Adrenal gland (tissue), 12 donors: ENCODE results near the gene BATF3. TPM values are rescaled to one million over a fixed set of nuclear protein-coding genes. Genes with fewer than 3 reads are reported as not detected.

Source experiments
- DNase-seq, 7 donors: peaks; one replicate each; pipeline ENCODE4 v3.0.0-alpha.2; 2019 to 2020
- H3K27ac ChIP-seq, 5 donors: fragments of 200-600 bp; sonication (generic) in 4 of 5; 1 replicate in 3 of 5; 2 replicates in 2 of 5; pipeline versions ENCODE4 v1.5.1 to v1.8.0; 2016 to 2020; ENCODE audit warnings: mild to moderate bottlenecking in 1 of 5
- H3K27me3 ChIP-seq: fragments of 200-600 bp; 2 replicates; pipeline ENCODE4 v1.8.0; 2021
- H3K36me3 ChIP-seq, 2 donors: fragments of 200-600 bp; replicated peaks in 1 of 2; 1 replicate in 1 of 2; 2 replicates in 1 of 2; pipeline versions ENCODE4 v1.5.1 to v1.8.0; 2018 to 2022
- H3K4me1 ChIP-seq, 2 donors: fragments of 200-600 bp; replicated peaks in 1 of 2; 1 replicate in 1 of 2; 2 replicates in 1 of 2; pipeline versions ENCODE4 v1.5.1 to v1.8.0; 2018 to 2021
- H3K4me3 ChIP-seq, 4 donors: fragments of 200-600 bp; sonication (generic) in 3 of 4; one replicate each; pipeline ENCODE4 v1.5.1; 2016 to 2018
- H3K9me3 ChIP-seq, 3 donors: fragments of 200-600 bp; sonication (generic) in 1 of 3; replicated peaks in 1 of 3; 1 replicate in 2 of 3; 2 replicates in 1 of 3; pipeline versions ENCODE4 v1.5.1 to v1.8.0; 2016 to 2021
- CTCF ChIP-seq, 6 experiments: fragments of 450-650 bp in 4 of 6; fragments of 200-600 bp in 2 of 6; sonication (generic) in 1 of 6; IDR thresholded peaks; 1 replicate in 5 of 6; 2 replicates in 1 of 6; pipeline versions ENCODE4 v1.5.1 to v1.8.0; 2016 to 2021; ENCODE audit warnings: antibody characterized with exemption in 6 of 6, mild to moderate bottlenecking in 2 of 6, moderate library complexity in 1 of 6
- POLR2A ChIP-seq, 2 donors: fragments of 450-650 bp; IDR thresholded peaks; one replicate each; pipeline ENCODE4 v1.6.1; 2017; ENCODE audit warnings: antibody characterized with exemption in 2 of 2, mild to moderate bottlenecking in 2 of 2, moderate library complexity in 1 of 2
- WGBS, 4 donors: extraction: QIAGEN DNeasy Blood & Tissue Kit in 2 of 4; methylation state at CpG; one replicate each; pipeline versions ENCODE4 v1.1.5 to v1.1.7; 2013 to 2017; 5-methylcytosine and 5-hydroxymethylcytosine counted together
- intact Hi-C, 2 donors: fragments of 100-400 bp; cut with DNase I; formaldehyde crosslinking; loops; one replicate each; pipeline versions ENCODE4 v1.14.1 to v1.15.0; 2022 to 2023
- polyA plus RNA-seq, 3 donors: library from polyadenylated mRNA; stranded (reverse); fragments of 200-250 nt in 2 of 3; fragments of 350-450 nt in 1 of 3; fragmentation: Illumina TruSeq in 1 of 3; extraction: RNeasy Lipid Tissue Mini Kit (QIAGEN cat#74804) in 1 of 3; gene quantifications; one replicate each; pipeline ENCODE4 v1.2.3, GENCODE V29; 2013 to 2014
- total RNA-seq, 9 donors: library from RNA; depleted of rRNA in 4 of 9; stranded (reverse); fragments of >200 nt in 4 of 9; fragments of 120-200 nt in 1 of 9; fragmentation: NEBNext Ultra II Directional in 1 of 9; extraction: Animal tissue kit (Norgen Biotek cat#: 25700) in 1 of 9; gene quantifications; one replicate each; pipeline versions ENCODE4 v1.1.0 to v1.2.4, GENCODE V29; 2013 to 2023
- donor health status: healthy with polysubstance abuse.
- donor health status: Bipolar disorder and iron deficiency.
- donor health status: DM: yes; HTN: yes; CAD: no.
- donor health status: DM: no; HTN: no; CAD: no.
- donor health status: DM: no; HTN: no; CAD: no.
- donor health status: DM: yes; HTN: yes; CAD: no.

The BATF3 gene
- total and polyA plus RNA-seq, 12 donors = 0.24 to 7.5 (median 2.8) TPM

- no peak for DNase-seq
- no peak overlapping the region for H3K4me3 ChIP-seq
- intact Hi-C loops = no loop called here
- no peaks in the 10 kb centered on the region for H3K36me3 ChIP-seq
- 72 to 78% (median 75%) methylated on average over 4 of the region's 4 CpGs for WGBS, 4 donors
- peak overlapping the region in 2 of 5 donors; percentile 14 to 49 for H3K27ac ChIP-seq
- no peaks in the 10 kb centered on the region for H3K27me3 ChIP-seq
- H3K4me1 ChIP-seq = no peaks in the 10 kb centered on the region
- no peaks in the 10 kb centered on the region for H3K9me3 ChIP-seq
- no peak for TF ChIP-seq CTCF (IDR thresholded peaks at IDR 0.05)
- TF ChIP-seq POLR2A (IDR thresholded peaks at IDR 0.05) = no peak
Measured at GRCh38 chr1:212651521-212651920, 48.1 kb downstream of the BATF3 start.

- 17 to 43% (median 33%) methylated on average over 3 of the region's 3 CpGs for WGBS, 4 donors
- TF ChIP-seq CTCF (IDR thresholded peaks at IDR 0.05) (no peak), POLR2A (IDR thresholded peaks at IDR 0.05) (no peak)
- Histone ChIP-seq H3K27ac (no peak overlapping the region), H3K4me3 (no peak overlapping the region), H3K27me3 (no peaks in the 10 kb centered on the region), H3K4me1 (no peaks in the 10 kb centered on the region), H3K36me3 (no peaks in the 10 kb centered on the region), H3K9me3 (no peaks in the 10 kb centered on the region)
- no peak for DNase-seq
- intact Hi-C loops = no loop called here
Measured at GRCh38 chr1:212650228-212650627, 49.4 kb downstream of the BATF3 start.

- DNase-seq = no peak
- Histone ChIP-seq H3K4me1 (no peaks in the 10 kb centered on the region), H3K36me3 (no peaks in the 10 kb centered on the region), H3K4me3 (no peak overlapping the region), H3K9me3 (no peaks in the 10 kb centered on the region), H3K27me3 (no peaks in the 10 kb centered on the region), H3K27ac (no peak overlapping the region)
- 62 to 76% (median 74%) methylated on average over 2 of the region's 2 CpGs for WGBS, 4 donors
- TF ChIP-seq POLR2A (IDR thresholded peaks at IDR 0.05) (no peak), CTCF (IDR thresholded peaks at IDR 0.05) (no peak)
- intact Hi-C loops = no loop called here
Measured at GRCh38 chr1:212649020-212649419, 50.6 kb downstream of the BATF3 start.

GRCh38 chr1:212648431-212648830, 51.2 kb downstream of the BATF3 start:
- DNase-seq = no peak
- TF ChIP-seq CTCF (IDR thresholded peaks at IDR 0.05) (no peak), POLR2A (IDR thresholded peaks at IDR 0.05) (no peak)
- Histone ChIP-seq H3K4me3 (no peak overlapping the region), H3K9me3 (no peaks in the 10 kb centered on the region), H3K27ac (no peak overlapping the region), H3K36me3 (no peaks in the 10 kb centered on the region), H3K27me3 (no peaks in the 10 kb centered on the region), H3K4me1 (no peaks in the 10 kb centered on the region)
- WGBS, 4 donors = 76 to 84% (median 79%) methylated on average over 3 of the region's 3 CpGs
- intact Hi-C loops = no loop called here
